Dedifferentiated amniotic fluid mesenchymal stem cell (primary cell): ENCODE results near the gene AP5S1.
"Not testable (repeated sequence)": the region's sequence is repeated elsewhere in the genome, so short reads cannot be mapped to it uniquely, and the experiment has no call there.

Experiments
- DNase-seq: peaks from one replicate; pipeline ENCODE4 v3.0.0-alpha.2; 2016; ENCODE audit errors: extremely low spot score

Gene AP5S1

DNA sequence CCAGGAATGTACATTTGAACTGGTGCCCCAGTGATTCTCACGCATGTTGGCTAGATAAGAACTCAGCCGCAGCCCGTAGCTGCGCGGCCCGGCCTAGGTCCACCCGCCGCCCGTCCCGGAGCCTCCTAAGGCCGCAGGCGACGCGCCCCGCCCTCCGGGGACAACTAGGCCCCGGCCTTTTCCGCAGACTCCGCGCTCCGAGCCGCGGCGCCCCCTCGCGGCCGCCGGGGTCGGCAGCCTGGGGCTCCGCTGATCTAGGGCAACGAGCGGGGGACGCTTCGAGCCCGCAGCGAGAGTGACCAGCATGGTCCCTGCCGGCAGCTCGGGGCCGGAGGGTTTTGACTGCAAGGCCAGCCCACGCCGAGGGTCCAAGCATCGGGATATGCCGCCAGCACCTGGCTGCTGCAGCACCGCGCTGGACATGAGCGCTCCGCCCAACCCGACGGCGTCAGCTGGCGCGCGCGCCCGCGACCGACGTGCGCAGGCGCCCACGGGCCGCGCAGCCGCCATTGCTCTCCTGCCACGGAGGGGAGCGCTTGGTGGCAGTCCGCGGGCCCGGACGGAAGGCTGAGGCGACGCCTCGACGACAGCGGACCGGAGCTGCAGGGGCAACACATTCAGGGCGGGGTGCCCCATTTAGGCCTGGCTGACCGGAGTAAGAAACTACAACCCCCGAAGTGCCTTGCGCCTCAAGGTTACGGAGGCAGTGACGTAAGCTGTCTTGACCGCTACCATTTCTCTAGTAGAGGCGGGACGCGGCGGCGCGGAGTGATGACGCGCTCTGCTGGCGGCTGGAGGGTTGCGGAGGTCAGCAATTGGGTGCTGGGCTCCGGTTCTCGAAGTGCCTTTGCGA, at the start of gene AP5S1:
Gene AP5S1 (plus strand): TSS at position 500 of the 853 bp plus-strand sequence. CDS start 1,571 bp downstream, outside the sequence.
- DNase-seq = peak; percentile 93

DNA sequence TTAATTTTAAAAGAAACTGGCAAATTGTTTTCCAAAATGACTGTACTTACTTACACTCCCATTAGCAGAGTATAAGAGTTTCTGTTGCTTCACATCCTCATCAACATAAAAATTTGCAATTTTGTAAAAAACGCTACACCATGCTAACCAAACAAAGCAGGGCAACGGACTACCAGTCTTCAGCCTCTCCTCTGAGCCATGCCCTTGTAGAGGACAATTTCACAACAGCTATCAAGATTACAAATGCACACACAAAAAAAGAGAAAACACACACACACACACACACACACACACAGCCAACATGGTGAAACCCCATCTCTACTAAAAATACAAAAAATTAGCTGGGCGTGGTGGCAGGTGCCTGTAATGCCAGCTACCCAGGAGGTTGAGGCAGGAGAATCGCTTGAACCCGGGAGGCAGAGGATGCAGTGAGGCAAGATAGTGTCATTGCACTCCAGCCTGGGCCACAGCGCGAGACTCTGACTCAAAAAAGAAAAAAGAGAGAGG, 48.7 kb upstream of the AP5S1 start:
- no peak for DNase-seq

GRCh38 chr20:3775457-3776108, 44.8 kb upstream of the AP5S1 start:
- no peak for DNase-seq

DNA sequence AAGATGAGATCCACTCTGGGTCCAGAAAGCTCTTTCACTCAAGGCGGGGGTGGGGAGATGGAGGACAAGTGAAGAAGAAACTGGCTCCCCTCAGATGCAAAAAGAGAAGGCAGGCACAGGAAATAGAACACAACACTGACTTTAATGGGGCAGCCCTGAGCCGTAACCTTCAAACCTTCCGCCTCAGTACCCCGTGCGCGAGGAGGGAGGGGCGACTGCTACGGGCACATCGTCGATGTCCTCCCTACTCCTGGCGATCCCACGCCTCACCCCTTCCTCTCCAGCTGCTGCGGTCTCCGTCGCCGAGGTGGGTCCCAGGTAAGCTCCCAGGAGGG, 43.0 kb upstream of the AP5S1 start:
- DNase-seq = no peak

- DNase-seq = peak; percentile 24
These were observed 42.4 kb upstream of the AP5S1 start for GRCh38 chr20:3777716-3778629.

- DNase-seq = no peak
These were observed 41.4 kb upstream of the AP5S1 start for GRCh38 chr20:3778976-3779375.

GRCh38 chr20:3781153-3781910, 39.0 kb upstream of the AP5S1 start, which contains the start of gene SPEF1:
Gene SPEF1 (minus strand): TSS chr20:3781448. CDS start chr20:3781287, 161 bp downstream.
- peak; percentile 97 for DNase-seq

DNA sequence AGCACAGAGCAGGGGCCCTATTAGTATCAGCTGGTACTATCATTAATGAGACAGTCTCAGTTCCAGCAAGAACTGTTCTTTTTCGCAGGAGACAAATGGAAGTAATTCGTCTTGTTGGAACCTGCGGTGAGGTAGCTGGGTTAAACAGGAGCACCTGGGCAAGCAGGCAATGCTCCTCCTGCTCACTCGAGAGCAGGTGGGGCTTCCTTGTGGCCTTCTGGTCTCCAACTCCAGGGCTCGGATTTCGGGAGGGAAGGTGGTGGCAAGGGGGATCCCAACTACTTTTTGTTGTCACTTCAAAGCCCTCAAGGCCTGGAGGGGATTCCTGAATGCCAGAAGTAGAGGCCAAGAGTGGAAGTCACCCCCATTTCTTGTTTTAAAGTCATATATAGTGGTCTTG, 37.8 kb upstream of the AP5S1 start:
- no peak for DNase-seq

DNA sequence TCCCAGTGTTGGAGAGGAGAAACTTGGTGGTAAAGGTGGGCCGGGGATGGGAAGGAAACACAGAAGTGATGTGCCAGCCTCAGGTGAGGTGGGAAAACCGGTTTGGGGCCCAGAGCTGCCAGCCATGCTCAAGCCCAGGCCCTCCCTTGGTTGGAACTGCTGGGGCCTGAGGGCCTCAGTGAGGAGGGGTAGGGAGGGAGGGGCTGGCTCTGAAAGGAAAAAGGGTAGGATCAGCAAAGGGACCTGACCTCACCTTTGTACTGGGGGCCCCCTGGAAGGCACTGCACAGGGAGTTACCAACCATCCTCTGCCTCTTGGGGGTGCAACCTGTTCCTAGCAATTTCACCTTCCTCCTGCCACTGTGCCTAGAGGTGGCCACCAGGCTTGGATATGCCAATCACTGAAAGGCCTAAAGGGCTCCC, 37.3 kb upstream of the AP5S1 start:
- no peak for DNase-seq

DNA sequence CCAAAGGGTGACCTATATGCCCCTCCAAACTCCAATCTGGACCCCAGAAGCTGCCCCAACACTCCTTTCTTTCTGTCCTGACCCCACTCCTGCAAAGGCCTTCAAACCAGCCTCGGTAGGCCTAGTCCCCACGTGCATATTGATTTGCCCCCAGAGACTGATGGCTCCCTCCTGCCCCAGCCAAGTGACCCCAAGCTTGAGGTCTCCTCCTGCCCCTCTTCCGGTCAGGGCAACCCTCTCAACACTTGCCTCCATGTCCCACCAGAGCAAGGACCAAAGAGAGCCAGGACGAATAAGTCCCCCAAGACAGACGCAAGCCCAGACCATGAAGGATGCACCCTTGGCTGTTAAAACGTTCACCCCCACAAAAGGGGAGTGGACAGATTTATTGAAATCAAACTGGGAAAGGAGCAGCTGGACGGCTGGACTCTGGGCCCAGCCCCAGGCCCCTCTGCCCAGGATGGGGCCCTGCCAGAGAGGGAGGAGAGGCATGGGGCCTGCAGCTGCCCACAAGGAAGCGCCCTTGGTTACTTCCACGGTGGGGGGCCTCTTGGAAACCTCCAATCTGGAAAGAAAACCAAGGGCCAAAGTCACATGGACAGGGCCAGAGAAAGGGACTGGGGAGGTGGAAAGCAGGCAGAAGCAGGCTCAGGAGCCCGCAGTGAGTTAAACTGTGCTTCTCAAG, 36.7 kb upstream of the AP5S1 start:
- no peak for DNase-seq

GRCh38 chr20:3784216-3784853, 36.0 kb upstream of the AP5S1 start:
- DNase-seq = no peak

GRCh38 chr20:3784863-3785239, 35.5 kb upstream of the AP5S1 start:
- no peak for DNase-seq

GRCh38 chr20:3785240-3786125, 34.9 kb upstream of the AP5S1 start:
- no peak for DNase-seq

DNA sequence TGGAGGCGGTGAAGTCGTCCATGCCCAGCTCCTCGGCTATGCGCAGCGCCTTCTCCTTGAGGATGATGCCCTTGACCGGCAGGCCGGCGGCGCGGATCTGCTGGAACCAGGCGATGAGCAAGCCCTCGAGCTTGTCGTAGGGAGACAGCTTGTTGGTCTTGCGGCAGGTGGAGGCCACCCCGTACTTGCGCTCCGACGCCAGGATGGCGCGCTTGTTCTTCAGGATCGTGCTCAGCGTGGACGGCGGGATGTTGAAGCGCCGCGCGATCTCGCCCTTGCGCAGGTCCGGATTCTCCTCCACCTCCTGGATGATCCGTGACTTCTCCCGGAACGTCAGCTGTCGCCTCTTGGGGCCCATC, 34.2 kb upstream of the AP5S1 start:
- peak; percentile 54 for DNase-seq

DNA sequence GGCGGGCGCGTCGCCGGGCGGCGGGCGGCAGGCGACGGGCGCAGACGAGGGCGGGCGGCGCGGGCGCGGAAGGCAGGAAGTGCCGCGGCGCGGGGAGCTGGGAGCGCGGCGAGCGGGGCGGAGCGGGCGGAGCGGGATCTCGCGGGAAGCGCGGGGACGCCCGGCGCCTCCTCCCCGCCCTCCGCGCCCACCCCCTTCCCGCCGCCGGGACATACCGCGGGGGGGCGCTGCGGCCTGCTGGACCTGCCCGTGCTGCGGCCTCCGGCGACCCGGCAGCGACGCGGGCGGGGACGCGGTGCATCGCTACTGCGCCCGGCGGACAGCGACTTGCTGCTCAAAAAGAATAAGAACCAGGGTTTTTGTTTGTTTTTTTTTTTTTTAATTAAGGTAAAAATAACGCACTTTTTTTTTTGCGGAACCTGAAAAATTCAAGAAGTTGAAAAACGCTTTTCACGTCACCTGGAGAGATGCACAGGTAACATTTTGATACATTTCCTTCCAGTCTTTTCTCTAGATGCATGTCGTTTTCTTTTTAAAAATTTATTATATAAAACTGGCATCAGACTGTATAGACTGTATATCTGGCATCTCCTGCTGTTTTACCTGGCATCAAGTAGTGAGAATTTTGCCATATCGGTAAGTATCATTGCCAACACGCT, 33.6 kb upstream of the AP5S1 start, which contains the start of gene CENPB:
Gene CENPB (minus strand): TSS at position 76 of the 659 bp plus-strand sequence. CDS start 257 bp downstream, outside the sequence.
- DNase-seq = peak; percentile 82

GRCh38 chr20:3787324-3788014, 32.9 kb upstream of the AP5S1 start:
- DNase-seq = no peak

DNA sequence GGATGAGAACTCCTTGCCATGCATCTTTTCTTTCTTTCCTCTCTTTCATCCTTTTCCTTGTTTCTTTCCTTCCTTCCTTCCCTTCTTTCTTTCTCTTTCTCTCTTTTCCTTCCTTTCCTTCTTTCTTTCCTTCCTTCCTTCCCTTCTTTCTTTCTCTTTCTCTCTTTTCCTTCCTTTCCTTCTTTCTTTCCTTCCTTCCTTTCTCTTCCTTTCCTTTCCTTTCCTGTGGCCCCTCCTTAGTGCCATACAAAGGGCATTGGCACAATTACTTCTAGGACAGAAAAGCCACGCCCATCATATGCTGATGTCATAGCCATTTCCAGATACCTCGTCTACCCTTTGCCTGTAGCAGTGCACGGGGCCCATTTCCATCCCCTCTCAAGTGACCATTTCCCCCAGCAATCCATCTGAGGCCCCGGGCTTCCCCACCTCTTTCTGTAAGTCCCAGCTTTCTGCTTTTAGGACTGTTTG, 31.6 kb upstream of the AP5S1 start:
- no peak for DNase-seq

DNA sequence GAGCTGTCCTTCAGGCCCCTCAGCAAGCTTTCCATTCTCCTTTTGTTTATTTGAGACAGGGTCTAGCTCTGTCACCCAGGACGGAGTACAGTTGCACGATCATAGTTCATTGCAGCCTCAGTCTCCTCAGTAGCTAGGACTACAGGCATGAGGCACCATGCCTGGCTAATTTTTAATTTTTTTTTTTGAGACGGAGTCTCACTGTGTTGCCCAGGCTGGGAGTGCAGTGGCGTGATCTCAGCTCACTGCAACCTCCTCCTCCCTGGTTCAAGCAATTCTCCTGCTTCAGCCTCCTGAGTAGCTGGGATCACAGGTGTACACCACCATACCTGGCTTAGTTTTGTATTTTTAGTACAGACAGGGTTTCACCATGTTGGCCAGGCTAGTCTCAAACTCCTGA, 31.1 kb upstream of the AP5S1 start:
- DNase-seq = not testable (repeated sequence)
